ENCODE data around the gene CACHD1. TPM values are rescaled to one million over a fixed set of nuclear protein-coding genes. Genes with fewer than 3 reads are reported as not detected.

CACHD1 gene
- total and polyA plus RNA-seq, 2 of the 4 experiments (the other 2 are of a cell fraction): 2.9 to 5.9 TPM

- Histone ChIP-seq H2AFZ (replicated peaks; ENCODE audit: low read length, poor library complexity) (no peak overlapping the region), H3K79me1 (ENCODE audit: low read depth in 1 of 2, low read length in 2 of 2) (0 out of 4 replicates have a peak, but pooled peaks cover 0 to 3% of the 10 kb centered on the region in 2 experiments), H3K56ac (ENCODE audit: extremely low read depth, insufficient read depth, low read length) (no peak overlapping the region), H3K23ac (ENCODE audit: low read depth, low read length) (no peak overlapping the region), H3K27ac (ENCODE audit: insufficient read depth, low read length) (no peak overlapping the region), H3K4me2 (ENCODE audit: low read depth, low read length) (no peak overlapping the region), H2BK15ac (ENCODE audit: low read depth, low read length) (no peak overlapping the region), H3K4me1 (ENCODE audit: control insufficient read depth, insufficient read depth, low read length) (peaks cover 3% of the 10 kb centered on the region), H3K4me3 (ENCODE audit: insufficient read depth, low read depth, low read length) (no peak overlapping the region), H2BK5ac (ENCODE audit: low read depth, low read length, poor library complexity, severe bottlenecking) (no peak overlapping the region), H3K18ac (ENCODE audit: low read depth, low read length) (no peak overlapping the region), H4K91ac (ENCODE audit: insufficient read depth, low read depth, low read length) (no peak overlapping the region), H4K5ac (ENCODE audit: low read depth, low read length) (no peak overlapping the region), H3K27me3 (ENCODE audit: control insufficient read depth, insufficient read depth, low read length) (no peaks in the 10 kb centered on the region), H3K9me1 (ENCODE audit: insufficient read depth, low read length) (0 out of 2 replicates have a peak, but pooled peaks cover 3% of the 10 kb centered on the region), H3K9me3 (ENCODE audit: control insufficient read depth, insufficient read depth, low read length) (no peaks in the 10 kb centered on the region), H3K36me3 (ENCODE audit: control insufficient read depth, insufficient read depth, low read length) (no peaks in the 10 kb centered on the region), H3K14ac (replicated peaks; ENCODE audit: low read depth, low read length) (no peak overlapping the region), H3K9ac (ENCODE audit: low read depth, low read length) (no peak overlapping the region), H4K8ac (ENCODE audit: low read depth in 2 of 2, low read length in 2 of 2) (no peak overlapping the region), H4K20me1 (ENCODE audit: insufficient read depth, low read length) (no peaks in the 10 kb centered on the region), H2AK9ac (replicated peaks; ENCODE audit: low read depth, low read length, poor library complexity) (no peak overlapping the region), H3K4ac (ENCODE audit: low read depth, low read length) (no peak overlapping the region), H2AK5ac (ENCODE audit: low read depth, low read length) (no peak overlapping the region), H2BK120ac (ENCODE audit: low read depth, low read length) (no peak overlapping the region), H2BK20ac (ENCODE audit: low read depth, low read length) (no peak overlapping the region)
- TF ChIP-seq RAD21 (IDR thresholded peaks at IDR 0.05; ENCODE audit: low read length): no peak
- TF ChIP-seq RCOR1 (IDR thresholded peaks at IDR 0.05; ENCODE audit: insufficient replicate concordance, low read length): no peak
- no peak for TF ChIP-seq CHD1 (IDR thresholded peaks at IDR 0.05; ENCODE audit: low read depth, low read length)
- no peak for TF ChIP-seq MAFK (IDR thresholded peaks at IDR 0.05; ENCODE audit: low read depth, low read length)
- no peak for TF ChIP-seq BHLHE40 (IDR thresholded peaks at IDR 0.05; ENCODE audit: low read depth, low read length)
- TF ChIP-seq ELK1 (IDR thresholded peaks at IDR 0.05; ENCODE audit: borderline replicate concordance, low read depth, low read length): no peak
- TF ChIP-seq USF2 (IDR thresholded peaks at IDR 0.05; ENCODE audit: low read depth, low read length): no peak
- TF ChIP-seq CEBPB (IDR thresholded peaks at IDR 0.05; ENCODE audit: low read depth, low read length): no peak
- POLR2A ChIA-PET (ENCODE audit: unreplicated experiment): no interaction called here
- dilution Hi-C loops (cut with HindIII; ENCODE audit: low sequenced_read_pairs, unreplicated experiment): no loop called here
- intact Hi-C loops (cut with micrococcal nuclease): no loop called here
- ATAC-seq (ENCODE audit: low read depth) (no peak), DNase-seq (no peak)
- CTCF ChIA-PET: no interaction called here
- in situ Hi-C loops (cut with MboI; ENCODE audit: low sequenced_read_pairs): no loop called here
- no CpG with 5 or more reads among the region's 3 CpGs for WGBS, 2 experiments (ENCODE audit: extremely low coverage in 2 of 2, insufficient read length in 1 of 2)
- BruUV-seq (replicated peaks): no TSS peak
Measured at GRCh38 chr1:64538389-64538788, 68.5 kb downstream of the CACHD1 start.
